ENCODE measurements around the gene MICAL2.

DNA sequence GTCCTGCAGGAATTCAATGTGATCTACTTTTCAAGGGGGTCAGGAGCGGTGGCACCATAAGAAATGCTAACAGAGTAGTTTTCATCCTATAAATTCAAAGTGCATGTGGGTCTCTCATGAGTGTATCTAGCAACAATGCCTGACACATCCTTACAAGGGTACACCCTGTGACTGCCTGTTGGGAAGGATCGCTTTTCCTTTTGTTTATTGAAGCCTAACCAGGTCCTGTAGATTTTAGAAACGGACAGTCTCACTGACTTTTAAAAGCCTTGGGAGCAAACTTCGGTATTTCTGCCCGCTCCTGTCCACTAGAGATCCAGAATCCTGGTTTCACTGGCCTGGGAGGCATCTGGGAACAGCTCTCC is 102.4 kb downstream of the MICAL2 start:
- TF ChIP-seq, protein P1, sequence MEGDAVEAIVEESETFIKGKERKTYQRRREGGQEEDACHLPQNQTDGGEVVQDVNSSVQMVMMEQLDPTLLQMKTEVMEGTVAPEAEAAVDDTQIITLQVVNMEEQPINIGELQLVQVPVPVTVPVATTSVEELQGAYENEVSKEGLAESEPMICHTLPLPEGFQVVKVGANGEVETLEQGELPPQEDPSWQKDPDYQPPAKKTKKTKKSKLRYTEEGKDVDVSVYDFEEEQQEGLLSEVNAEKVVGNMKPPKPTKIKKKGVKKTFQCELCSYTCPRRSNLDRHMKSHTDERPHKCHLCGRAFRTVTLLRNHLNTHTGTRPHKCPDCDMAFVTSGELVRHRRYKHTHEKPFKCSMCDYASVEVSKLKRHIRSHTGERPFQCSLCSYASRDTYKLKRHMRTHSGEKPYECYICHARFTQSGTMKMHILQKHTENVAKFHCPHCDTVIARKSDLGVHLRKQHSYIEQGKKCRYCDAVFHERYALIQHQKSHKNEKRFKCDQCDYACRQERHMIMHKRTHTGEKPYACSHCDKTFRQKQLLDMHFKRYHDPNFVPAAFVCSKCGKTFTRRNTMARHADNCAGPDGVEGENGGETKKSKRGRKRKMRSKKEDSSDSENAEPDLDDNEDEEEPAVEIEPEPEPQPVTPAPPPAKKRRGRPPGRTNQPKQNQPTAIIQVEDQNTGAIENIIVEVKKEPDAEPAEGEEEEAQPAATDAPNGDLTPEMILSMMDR (IDR thresholded peaks at IDR 0.05): no peak
- no peak for TF ChIP-seq POLR2A (IDR thresholded peaks at IDR 0.05)
